A549 (cell line): ENCODE measurements around the gene COL19A1. TPM values are rescaled to one million over a fixed set of nuclear protein-coding genes. Genes with fewer than 3 reads are reported as not detected.

ENCODE experiments used
- ATAC-seq, 2 experiments: fragments of 200-7000 bp in 1 of 2; fragments of >200 bp in 1 of 2; cut with Nextera tagmentation in 1 of 2; cut with Tn5 transposase in 1 of 2; 3 replicates each; pipeline versions ENCODE4 v1.8.0 to v1.9.1; 2018 to 2020; ENCODE audit warnings: mild to moderate bottlenecking in 1 of 2, moderate library complexity in 1 of 2
- CTCF ChIA-PET: fragments of 300-600 bp; sonication (Branson Sonifier 250); formaldehyde crosslinking; extraction: SDS; loops from one replicate; lab custom pipeline; 2021; ENCODE audit warnings: antibody characterized with exemption, inconsistent platforms; lab: Yijun Ruan, JAX
- POLR2A ChIA-PET: fragments of 350-600 bp; formaldehyde crosslinking; extraction: SDS; loops from one replicate; lab custom pipeline; 2021; ENCODE audit warnings: antibody characterized with exemption, inconsistent platforms; lab: Yijun Ruan, JAX
- DNase-seq, 2 experiments: peaks; one replicate each; pipeline versions ENCODE4 v3.0.0 to v3.0.0-alpha.2; 2011 to 2016; ENCODE audit warnings: low read depth in 1 of 2, low spot score in 1 of 2
- FAIRE-seq: peaks from 2 replicates; lab custom pipeline; 2011; peaks lifted over from hg19 to GRCh38; lab: Jason Lieb, UNC
- H3K27ac ChIP-seq, 2 experiments: fragments of >200 bp; sonication (Bioruptor Twin); formaldehyde crosslinking; 3 replicates each; pipeline ENCODE4 v1.5.1; 2016 to 2017
- H3K4me1 ChIP-seq: fragments of >200 bp; sonication (Bioruptor Twin); formaldehyde crosslinking; 3 replicates; pipeline ENCODE4 v1.6.1; 2016
- H3K4me2 ChIP-seq: fragments of >200 bp; sonication (Bioruptor Twin); formaldehyde crosslinking; 3 replicates; pipeline ENCODE4 v1.6.1; 2016
- H3K4me3 ChIP-seq: fragments of >200 bp; sonication (Bioruptor Twin); formaldehyde crosslinking; 3 replicates; pipeline ENCODE4 v1.5.1; 2016
- H3K9me3 ChIP-seq: fragments of >200 bp; sonication (Bioruptor Twin); formaldehyde crosslinking; 3 replicates; pipeline ENCODE4 v1.6.1; 2016
- CBX8 ChIP-seq: fragments of 200-600 bp; sonication (generic); IDR thresholded peaks from 2 replicates; pipeline ENCODE4 v1.6.1; 2016
- CHD4 ChIP-seq: fragments of 200-600 bp; sonication (generic); IDR thresholded peaks from 2 replicates; pipeline ENCODE4 v1.6.1; 2016; ENCODE audit warnings: antibody characterized with exemption, mild to moderate bottlenecking, borderline replicate concordance
- EHF ChIP-seq: fragments of 250-450 bp; sonication (Bioruptor Pico); IDR thresholded peaks from 2 replicates; pipeline ENCODE4 v1.5.0; 2020; ENCODE audit warnings: mild to moderate bottlenecking
- EP300 ChIP-seq, 2 experiments: fragments of >200 bp; sonication (Bioruptor Twin); formaldehyde crosslinking; IDR thresholded peaks; 2 replicates in 1 of 2; 3 replicates in 1 of 2; pipeline ENCODE4 v1.6.1; 2016 to 2017
- ESRRA ChIP-seq: fragments of 150-350 bp; IDR thresholded peaks from 2 replicates; pipeline ENCODE4 v1.6.1; 2014; ENCODE audit warnings: mild to moderate bottlenecking, low read length, borderline replicate concordance
- FOXS1 ChIP-seq: fragments of 250-450 bp; sonication (Bioruptor Pico); IDR thresholded peaks from 2 replicates; pipeline ENCODE4 v1.5.0; 2020; ENCODE audit warnings: mild to moderate bottlenecking, moderate library complexity
- HDAC2 ChIP-seq: fragments of 200-600 bp; sonication (generic); IDR thresholded peaks from 2 replicates; pipeline ENCODE4 v1.6.1; 2016
- HEYL ChIP-seq: fragments of 250-450 bp; sonication (Bioruptor Pico); IDR thresholded peaks from 2 replicates; pipeline ENCODE4 v1.8.0; 2021; ENCODE audit warnings: mild to moderate bottlenecking, moderate library complexity
- HOXA7 ChIP-seq: fragments of 250-450 bp; sonication (Bioruptor Pico); IDR thresholded peaks from 2 replicates; pipeline ENCODE4 v1.5.0; 2020; ENCODE audit warnings: mild to moderate bottlenecking, moderate library complexity
- HOXB13 ChIP-seq: fragments of 250-450 bp; sonication (Bioruptor Pico); IDR thresholded peaks from 2 replicates; pipeline ENCODE4 v1.5.0; 2020; ENCODE audit warnings: low read depth, mild to moderate bottlenecking, moderate library complexity
- HOXB5 ChIP-seq: fragments of 250-450 bp; sonication (Bioruptor Pico); IDR thresholded peaks from 2 replicates; pipeline ENCODE4 v1.5.0; 2020; ENCODE audit warnings: mild to moderate bottlenecking, moderate library complexity
- JUNB ChIP-seq: fragments of >200 bp; sonication (Bioruptor Twin); formaldehyde crosslinking; IDR thresholded peaks from 2 replicates; pipeline ENCODE4 v1.6.1; 2016
- KDM1A ChIP-seq: fragments of 200-600 bp; sonication (generic); IDR thresholded peaks from 2 replicates; pipeline ENCODE4 v1.6.1; 2016; ENCODE audit warnings: low read depth, mild to moderate bottlenecking
- KDM5A ChIP-seq: fragments of 200-600 bp; sonication (generic); IDR thresholded peaks from 2 replicates; pipeline ENCODE4 v1.6.1; 2016; ENCODE audit warnings: antibody characterized with exemption, mild to moderate bottlenecking
- MAFK ChIP-seq: fragments of 450-650 bp; IDR thresholded peaks from 2 replicates; pipeline ENCODE4 v1.6.1; 2014; ENCODE audit not compliant: partially characterized antibody
- MAZ ChIP-seq: fragments of 150-350 bp; IDR thresholded peaks from 2 replicates; pipeline ENCODE4 v1.6.1; 2014; ENCODE audit warnings: antibody characterized with exemption, low read depth, low read length, borderline replicate concordance
- NFE2L2 ChIP-seq: fragments of 150-350 bp; conservative IDR thresholded peaks from 2 replicates; pipeline ENCODE4 v1.6.1; 2014; ENCODE audit warnings: low read length
- NPAS2 ChIP-seq: fragments of 250-450 bp; sonication (Bioruptor Pico); IDR thresholded peaks from 2 replicates; pipeline ENCODE4 v1.8.0; 2022; ENCODE audit warnings: mild to moderate bottlenecking, moderate library complexity, borderline replicate concordance
- NR3C1 ChIP-seq: fragments of >200 bp; sonication (Bioruptor Twin); formaldehyde crosslinking; IDR thresholded peaks from 3 replicates; pipeline ENCODE4 v1.6.1; 2017
- RARB ChIP-seq: fragments of 250-450 bp; sonication (Bioruptor Pico); IDR thresholded peaks from 2 replicates; pipeline ENCODE4 v1.8.0; 2021; ENCODE audit warnings: mild to moderate bottlenecking, moderate library complexity
- RNF2 ChIP-seq: fragments of 200-600 bp; sonication (generic); IDR thresholded peaks from 2 replicates; pipeline ENCODE4 v1.6.1; 2016; ENCODE audit warnings: low read depth, mild to moderate bottlenecking, antibody characterized with exemption, moderate library complexity, borderline replicate concordance
- SREBF2 ChIP-seq: fragments of 450-650 bp; IDR thresholded peaks from 2 replicates; pipeline ENCODE4 v1.6.1; 2014; ENCODE audit warnings: mild to moderate bottlenecking, moderate library complexity
- TFCP2L1 ChIP-seq: fragments of 250-450 bp; sonication (Bioruptor Pico); IDR thresholded peaks from 2 replicates; pipeline ENCODE4 v1.5.0; 2021; ENCODE audit warnings: mild to moderate bottlenecking
- TP53 ChIP-seq: fragments of 250-450 bp; sonication (Bioruptor Pico); IDR thresholded peaks from 2 replicates; pipeline ENCODE4 v1.5.0; 2021; ENCODE audit warnings: mild to moderate bottlenecking, moderate library complexity
- ZC3H11A ChIP-seq: fragments of 450-650 bp; IDR thresholded peaks from 2 replicates; pipeline ENCODE4 v1.6.1; 2014; ENCODE audit warnings: antibody characterized with exemption, mild to moderate bottlenecking
- ZNF302 ChIP-seq: fragments of 250-450 bp; sonication (Bioruptor Pico); IDR thresholded peaks from 2 replicates; pipeline ENCODE4 v1.9.0; 2021; ENCODE audit warnings: inconsistent platforms, mild to moderate bottlenecking, moderate library complexity
- ZSCAN20 ChIP-seq: fragments of 250-450 bp; sonication (Bioruptor Pico); IDR thresholded peaks from 2 replicates; pipeline ENCODE4 v1.8.0; 2022; ENCODE audit warnings: mild to moderate bottlenecking, moderate library complexity
- WGBS: methylation state at CpG from one replicate; pipeline ENCODE4 v1.1.6; 2017; ENCODE audit errors: missing lambda C conversion rate; 5-methylcytosine and 5-hydroxymethylcytosine counted together
- polyA plus RNA-seq, 4 experiments: library from polyadenylated mRNA; depleted of rRNA in 3 of 4; stranded (reverse); fragments of >200 nt; fragmentation: RNase III in 1 of 4; extraction: RNeasy Plus Mini Kit Qiagen cat#74134 plus additional on column Dnase treatment in 1 of 4; gene quantifications; 2 replicates in 3 of 4; 3 replicates in 1 of 4; pipeline ENCODE4 v1.2.3, GENCODE V29; 2011 to 2017
- TF ChIP-seq, protein P1 (sequence below): fragments of >200 bp; sonication (Bioruptor Twin); formaldehyde crosslinking; IDR thresholded peaks from 3 replicates; pipeline ENCODE4 v1.5.1; 2016
- TF ChIP-seq, protein P2 (sequence below): fragments of 450-650 bp; IDR thresholded peaks from 2 replicates; pipeline ENCODE4 v1.6.1; 2014; ENCODE audit warnings: antibody characterized with exemption
- TF ChIP-seq, protein P3 (sequence below): IDR thresholded peaks from 2 replicates; pipeline ENCODE4 v1.6.1; 2012; ENCODE audit warnings: low read depth, borderline replicate concordance
- TF ChIP-seq, protein P4 (sequence below): IDR thresholded peaks from 2 replicates; pipeline ENCODE4 v1.6.1; 2012
- TF ChIP-seq, protein P5 (sequence below): fragments of >200 bp; sonication (Bioruptor Twin); formaldehyde crosslinking; IDR thresholded peaks from 3 replicates; pipeline ENCODE4 v1.6.1; 2016
- TF ChIP-seq, protein P6 (sequence below): fragments of 150-350 bp; IDR thresholded peaks from 2 replicates; pipeline ENCODE4 v1.6.1; 2014; ENCODE audit warnings: low read depth, mild to moderate bottlenecking, low read length

The COL19A1 gene
- polyA plus RNA-seq, 2 of the 4 experiments (the other 2 are of a cell fraction), result not detected

DNA sequence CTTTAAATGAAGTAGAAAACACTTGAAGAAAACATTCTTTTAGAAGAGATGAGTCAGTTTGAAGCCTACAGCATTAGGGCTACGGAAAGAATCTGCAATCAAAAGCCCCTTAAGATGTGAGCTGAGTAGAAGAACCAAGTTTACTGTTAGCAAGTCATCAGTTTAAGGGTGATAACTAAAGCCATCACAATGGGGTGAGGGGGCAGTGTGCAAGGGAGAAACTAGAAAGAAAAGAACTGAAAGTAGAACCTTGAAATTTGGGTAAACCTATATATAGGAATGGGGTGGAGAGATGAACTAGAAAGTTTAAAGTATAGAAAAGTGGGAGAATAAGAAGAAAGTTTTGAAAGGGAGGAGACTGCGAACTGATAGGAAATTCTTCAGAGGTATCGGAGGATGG is 212.9 kb downstream of the COL19A1 start (continued):
- no peak for TF ChIP-seq CHD4
- no peak for TF ChIP-seq MAFK

DNA sequence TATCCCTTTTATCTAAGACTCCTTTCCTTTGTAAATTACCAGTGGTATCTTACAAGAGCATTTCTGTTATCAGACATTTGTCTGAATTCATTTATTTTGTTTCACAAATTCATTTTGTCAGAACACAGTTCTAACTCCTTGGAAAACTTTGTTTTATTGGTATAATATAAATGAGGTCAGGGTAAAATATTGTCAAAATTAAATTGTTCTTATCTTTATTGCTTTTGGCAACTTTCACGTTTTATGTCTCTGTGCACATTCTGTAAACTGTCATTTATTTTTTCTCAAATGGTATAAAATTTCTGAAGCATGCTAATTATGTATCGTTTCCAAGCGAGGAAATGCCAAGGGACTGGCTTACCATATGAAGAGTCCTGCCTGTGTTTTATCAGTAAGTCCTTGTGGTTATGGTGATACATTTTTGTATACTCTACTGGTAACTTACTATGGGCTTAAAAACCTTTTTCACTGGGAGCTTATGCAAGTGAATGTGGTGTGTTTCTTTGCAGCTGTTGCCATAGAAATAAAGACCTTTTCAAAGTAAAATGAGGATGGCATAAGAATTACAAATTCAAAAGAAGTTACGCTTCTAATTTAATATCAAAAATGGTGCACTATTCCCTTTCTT is 214.2 kb downstream of the COL19A1 start:
- TF ChIP-seq EP300 (IDR thresholded peaks at IDR 0.05) (no peak), NPAS2 (CRISPR knock-in tag) (no peak), KDM1A (no peak), CBX8 (no peak), NFE2L2 (no peak), ESRRA (no peak), HOXB5 (CRISPR knock-in tag) (no peak), HEYL (CRISPR knock-in tag) (no peak), ZC3H11A (no peak), ZNF302 (no peak), MAZ (no peak), TP53 (no peak), TFCP2L1 (CRISPR knock-in tag) (no peak)
- TF ChIP-seq, protein P1, sequence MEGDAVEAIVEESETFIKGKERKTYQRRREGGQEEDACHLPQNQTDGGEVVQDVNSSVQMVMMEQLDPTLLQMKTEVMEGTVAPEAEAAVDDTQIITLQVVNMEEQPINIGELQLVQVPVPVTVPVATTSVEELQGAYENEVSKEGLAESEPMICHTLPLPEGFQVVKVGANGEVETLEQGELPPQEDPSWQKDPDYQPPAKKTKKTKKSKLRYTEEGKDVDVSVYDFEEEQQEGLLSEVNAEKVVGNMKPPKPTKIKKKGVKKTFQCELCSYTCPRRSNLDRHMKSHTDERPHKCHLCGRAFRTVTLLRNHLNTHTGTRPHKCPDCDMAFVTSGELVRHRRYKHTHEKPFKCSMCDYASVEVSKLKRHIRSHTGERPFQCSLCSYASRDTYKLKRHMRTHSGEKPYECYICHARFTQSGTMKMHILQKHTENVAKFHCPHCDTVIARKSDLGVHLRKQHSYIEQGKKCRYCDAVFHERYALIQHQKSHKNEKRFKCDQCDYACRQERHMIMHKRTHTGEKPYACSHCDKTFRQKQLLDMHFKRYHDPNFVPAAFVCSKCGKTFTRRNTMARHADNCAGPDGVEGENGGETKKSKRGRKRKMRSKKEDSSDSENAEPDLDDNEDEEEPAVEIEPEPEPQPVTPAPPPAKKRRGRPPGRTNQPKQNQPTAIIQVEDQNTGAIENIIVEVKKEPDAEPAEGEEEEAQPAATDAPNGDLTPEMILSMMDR, result no peak
- TF ChIP-seq, protein P2, sequence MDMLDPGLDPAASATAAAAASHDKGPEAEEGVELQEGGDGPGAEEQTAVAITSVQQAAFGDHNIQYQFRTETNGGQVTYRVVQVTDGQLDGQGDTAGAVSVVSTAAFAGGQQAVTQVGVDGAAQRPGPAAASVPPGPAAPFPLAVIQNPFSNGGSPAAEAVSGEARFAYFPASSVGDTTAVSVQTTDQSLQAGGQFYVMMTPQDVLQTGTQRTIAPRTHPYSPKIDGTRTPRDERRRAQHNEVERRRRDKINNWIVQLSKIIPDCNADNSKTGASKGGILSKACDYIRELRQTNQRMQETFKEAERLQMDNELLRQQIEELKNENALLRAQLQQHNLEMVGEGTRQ, result no peak
- Histone ChIP-seq H3K27ac (no peak overlapping the region), H3K4me2 (no peak overlapping the region), H3K4me3 (no peak overlapping the region), H3K9me3 (no peaks in the 10 kb centered on the region), H3K4me1 (no peaks in the 10 kb centered on the region)
- ChIA-PET POLR2A (no interaction called here), CTCF (no interaction called here)
- no peak for ATAC-seq
- DNase-seq, result no peak
- 40% methylated on average over 4 of the region's 4 CpGs for WGBS
- no peak for FAIRE-seq

DNA sequence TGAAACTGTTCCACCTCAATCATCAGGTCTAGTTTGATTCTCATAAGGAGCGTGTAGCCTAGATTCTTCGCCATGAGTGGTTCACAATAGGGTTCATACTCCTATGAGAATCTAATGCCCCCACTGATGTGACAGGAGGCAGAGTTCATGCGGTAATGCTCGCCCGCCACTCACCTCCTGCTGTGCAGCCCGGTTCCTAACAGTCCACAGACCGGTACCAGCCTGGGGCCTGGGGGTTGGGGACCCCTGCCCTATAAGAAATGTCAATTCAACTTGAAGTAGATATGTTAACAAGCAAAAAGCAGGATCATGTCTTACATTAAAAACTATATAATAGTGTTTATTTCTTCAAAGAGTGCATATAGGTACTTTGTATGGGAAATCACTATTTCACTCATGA is 216.5 kb downstream of the COL19A1 start:
- no peaks in the 10 kb centered on the region for H3K9me3 ChIP-seq
- DNase-seq (no peak), ATAC-seq (no peak), FAIRE-seq (no peak)
- H3K4me2 ChIP-seq, result no peak overlapping the region
- H3K27ac ChIP-seq, result no peak overlapping the region
- ChIA-PET CTCF (no interaction called here), POLR2A (no interaction called here)
- WGBS, result 59% methylated on average over 6 of the region's 7 CpGs
- H3K4me1 ChIP-seq, result no peaks in the 10 kb centered on the region
- no peak overlapping the region for H3K4me3 ChIP-seq
- TF ChIP-seq EHF, result no peak
- no peak for TF ChIP-seq RNF2
- TF ChIP-seq, protein P3, sequence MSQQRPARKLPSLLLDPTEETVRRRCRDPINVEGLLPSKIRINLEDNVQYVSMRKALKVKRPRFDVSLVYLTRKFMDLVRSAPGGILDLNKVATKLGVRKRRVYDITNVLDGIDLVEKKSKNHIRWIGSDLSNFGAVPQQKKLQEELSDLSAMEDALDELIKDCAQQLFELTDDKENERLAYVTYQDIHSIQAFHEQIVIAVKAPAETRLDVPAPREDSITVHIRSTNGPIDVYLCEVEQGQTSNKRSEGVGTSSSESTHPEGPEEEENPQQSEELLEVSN, result no peak
- no peak for TF ChIP-seq HOXB13
- TF ChIP-seq, protein P4, sequence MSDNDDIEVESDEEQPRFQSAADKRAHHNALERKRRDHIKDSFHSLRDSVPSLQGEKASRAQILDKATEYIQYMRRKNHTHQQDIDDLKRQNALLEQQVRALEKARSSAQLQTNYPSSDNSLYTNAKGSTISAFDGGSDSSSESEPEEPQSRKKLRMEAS, result no peak
- no peak for TF ChIP-seq JUNB
- TF ChIP-seq, protein P5, sequence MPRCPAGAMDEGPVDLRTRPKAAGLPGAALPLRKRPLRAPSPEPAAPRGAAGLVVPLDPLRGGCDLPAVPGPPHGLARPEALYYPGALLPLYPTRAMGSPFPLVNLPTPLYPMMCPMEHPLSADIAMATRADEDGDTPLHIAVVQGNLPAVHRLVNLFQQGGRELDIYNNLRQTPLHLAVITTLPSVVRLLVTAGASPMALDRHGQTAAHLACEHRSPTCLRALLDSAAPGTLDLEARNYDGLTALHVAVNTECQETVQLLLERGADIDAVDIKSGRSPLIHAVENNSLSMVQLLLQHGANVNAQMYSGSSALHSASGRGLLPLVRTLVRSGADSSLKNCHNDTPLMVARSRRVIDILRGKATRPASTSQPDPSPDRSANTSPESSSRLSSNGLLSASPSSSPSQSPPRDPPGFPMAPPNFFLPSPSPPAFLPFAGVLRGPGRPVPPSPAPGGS, result no peak
- no peak for TF ChIP-seq CBX8
- TF ChIP-seq RARB (CRISPR knock-in tag), result no peak
- no peak for TF ChIP-seq HDAC2
- no peak for TF ChIP-seq HOXA7 (CRISPR knock-in tag)
- no peak for TF ChIP-seq ZSCAN20 (CRISPR knock-in tag)
- TF ChIP-seq NR3C1, result no peak
- TF ChIP-seq SREBF2, result no peak
- TF ChIP-seq FOXS1 (CRISPR knock-in tag), result no peak
- TF ChIP-seq, protein P6, sequence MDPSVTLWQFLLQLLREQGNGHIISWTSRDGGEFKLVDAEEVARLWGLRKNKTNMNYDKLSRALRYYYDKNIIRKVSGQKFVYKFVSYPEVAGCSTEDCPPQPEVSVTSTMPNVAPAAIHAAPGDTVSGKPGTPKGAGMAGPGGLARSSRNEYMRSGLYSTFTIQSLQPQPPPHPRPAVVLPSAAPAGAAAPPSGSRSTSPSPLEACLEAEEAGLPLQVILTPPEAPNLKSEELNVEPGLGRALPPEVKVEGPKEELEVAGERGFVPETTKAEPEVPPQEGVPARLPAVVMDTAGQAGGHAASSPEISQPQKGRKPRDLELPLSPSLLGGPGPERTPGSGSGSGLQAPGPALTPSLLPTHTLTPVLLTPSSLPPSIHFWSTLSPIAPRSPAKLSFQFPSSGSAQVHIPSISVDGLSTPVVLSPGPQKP, result no peak
- TF ChIP-seq HOXB5 (CRISPR knock-in tag), result no peak
- TF ChIP-seq KDM5A, result no peak
